Measurements from ENCODE around the gene HS6ST2.

The HS6ST2 gene

DNA sequence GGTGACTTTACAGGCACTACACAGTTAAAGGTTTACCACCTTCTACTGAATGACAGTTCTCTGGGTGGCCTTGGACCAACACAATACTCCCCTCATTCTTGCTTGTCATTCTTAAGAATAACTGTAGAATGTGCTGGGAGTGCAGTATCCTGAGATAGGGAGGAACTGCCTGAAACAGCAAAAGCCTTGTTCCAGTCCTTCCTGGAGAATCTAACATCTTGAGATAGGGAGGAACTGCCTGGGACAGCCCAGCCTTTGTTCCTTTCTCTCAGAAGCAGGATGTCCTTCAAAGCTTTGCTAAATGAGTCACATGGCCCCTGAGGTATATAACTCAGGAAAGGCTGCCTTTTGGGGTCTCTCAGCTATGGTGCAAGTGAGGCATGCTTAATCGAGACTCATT lies 323.9 kb downstream of the HS6ST2 start:
- Histone ChIP-seq H3K9me3 (no peaks in the 10 kb centered on the region), H3K27ac (no peak overlapping the region), H3K4me3 (ENCODE audit: low read depth in 1 of 2, low read length in 1 of 2) (no peak overlapping the region), H3K4me1 (ENCODE audit: control insufficient read depth in 1 of 2, insufficient read depth in 1 of 2, low read depth in 1 of 2, low read length in 1 of 2) (no peaks in the 10 kb centered on the region), H3K27me3 (no peaks in the 10 kb centered on the region), H3K36me3 (no peaks in the 10 kb centered on the region)
- TF ChIP-seq, protein P1, sequence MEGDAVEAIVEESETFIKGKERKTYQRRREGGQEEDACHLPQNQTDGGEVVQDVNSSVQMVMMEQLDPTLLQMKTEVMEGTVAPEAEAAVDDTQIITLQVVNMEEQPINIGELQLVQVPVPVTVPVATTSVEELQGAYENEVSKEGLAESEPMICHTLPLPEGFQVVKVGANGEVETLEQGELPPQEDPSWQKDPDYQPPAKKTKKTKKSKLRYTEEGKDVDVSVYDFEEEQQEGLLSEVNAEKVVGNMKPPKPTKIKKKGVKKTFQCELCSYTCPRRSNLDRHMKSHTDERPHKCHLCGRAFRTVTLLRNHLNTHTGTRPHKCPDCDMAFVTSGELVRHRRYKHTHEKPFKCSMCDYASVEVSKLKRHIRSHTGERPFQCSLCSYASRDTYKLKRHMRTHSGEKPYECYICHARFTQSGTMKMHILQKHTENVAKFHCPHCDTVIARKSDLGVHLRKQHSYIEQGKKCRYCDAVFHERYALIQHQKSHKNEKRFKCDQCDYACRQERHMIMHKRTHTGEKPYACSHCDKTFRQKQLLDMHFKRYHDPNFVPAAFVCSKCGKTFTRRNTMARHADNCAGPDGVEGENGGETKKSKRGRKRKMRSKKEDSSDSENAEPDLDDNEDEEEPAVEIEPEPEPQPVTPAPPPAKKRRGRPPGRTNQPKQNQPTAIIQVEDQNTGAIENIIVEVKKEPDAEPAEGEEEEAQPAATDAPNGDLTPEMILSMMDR (IDR thresholded peaks at IDR 0.05): no peak

DNA sequence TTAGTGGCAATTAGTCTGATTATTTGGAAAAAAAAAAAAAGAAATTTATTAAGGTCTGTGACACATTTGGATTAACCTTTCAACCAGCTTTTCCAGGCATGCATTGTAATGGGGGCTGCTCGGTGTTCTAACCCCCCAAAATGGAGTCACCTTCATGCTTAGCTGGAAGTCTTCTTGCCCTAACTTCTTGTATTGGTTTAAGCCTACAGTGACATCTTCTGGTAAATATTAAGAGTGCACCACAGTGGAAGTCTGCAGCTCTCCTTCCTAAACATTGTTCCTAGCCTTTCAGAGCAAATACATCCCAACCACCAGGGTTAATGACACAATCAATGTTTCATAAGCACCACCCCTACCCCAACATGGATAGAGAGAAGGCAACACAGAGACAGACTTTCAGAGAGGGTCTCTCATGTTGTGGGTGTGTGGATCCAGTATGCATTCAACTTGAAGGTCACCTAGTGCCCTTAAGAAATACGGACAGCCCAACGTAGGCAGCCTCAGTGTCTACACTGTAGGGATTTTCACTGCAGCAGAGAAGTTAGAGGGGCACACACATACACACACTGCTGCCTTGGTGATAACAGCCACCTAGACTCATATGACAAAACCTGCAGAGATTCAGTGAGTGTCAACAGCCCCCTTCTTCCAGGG lies 326.7 kb downstream of the HS6ST2 start:
- Histone ChIP-seq H3K9me3 (no peaks in the 10 kb centered on the region), H3K27me3 (no peaks in the 10 kb centered on the region), H3K27ac (no peak overlapping the region), H3K36me3 (no peaks in the 10 kb centered on the region), H3K4me3 (ENCODE audit: low read depth in 1 of 2, low read length in 1 of 2) (no peak overlapping the region), H3K4me1 (ENCODE audit: control insufficient read depth in 1 of 2, insufficient read depth in 1 of 2, low read depth in 1 of 2, low read length in 1 of 2) (no peaks in the 10 kb centered on the region)
- TF ChIP-seq, protein P1 (IDR thresholded peaks at IDR 0.05): no peak

DNA sequence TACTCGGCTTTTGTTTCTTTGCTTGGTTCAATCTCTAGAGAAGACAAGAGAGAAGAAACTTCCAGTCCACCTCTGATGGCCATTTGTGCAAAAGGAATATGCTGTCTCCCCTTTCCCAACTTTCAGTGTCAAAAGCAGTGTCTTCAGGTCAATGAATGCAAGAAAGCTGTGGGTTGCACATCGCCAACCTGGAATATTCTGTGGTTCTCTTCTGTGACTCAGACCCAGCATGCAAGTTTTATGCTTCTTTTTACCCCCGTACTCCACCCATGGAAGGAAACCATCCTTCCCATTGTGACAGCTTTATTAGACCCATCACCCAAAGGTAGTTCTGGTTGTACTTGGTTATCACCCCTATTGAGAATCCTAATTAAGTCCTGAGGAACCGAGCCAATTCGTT lies 334.0 kb downstream of the HS6ST2 start:
- TF ChIP-seq, protein P1 (IDR thresholded peaks at IDR 0.05): no peak
- Histone ChIP-seq H3K27ac (no peak overlapping the region), H3K9me3 (no peaks in the 10 kb centered on the region)

DNA sequence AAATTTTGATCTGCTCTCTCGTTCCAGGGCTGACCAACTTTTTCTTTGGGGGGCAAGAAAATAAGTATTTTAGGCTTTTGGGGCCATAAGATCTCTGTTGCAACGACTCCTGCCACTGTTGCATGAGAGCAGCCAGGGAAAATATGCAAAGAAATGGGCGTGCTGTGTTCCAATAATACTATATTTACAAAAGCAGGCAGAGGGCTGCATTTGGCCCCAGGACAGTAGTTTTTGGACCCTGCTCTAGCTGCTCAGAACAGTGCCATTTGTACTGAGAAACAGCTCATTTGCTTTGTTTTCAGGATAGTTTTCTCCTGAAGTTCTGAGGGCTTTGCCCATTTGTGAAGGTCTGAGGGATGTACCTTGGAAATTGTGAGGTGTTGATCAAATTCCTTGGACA lies 334.5 kb downstream of the HS6ST2 start:
- Histone ChIP-seq H3K4me1 (ENCODE audit: control insufficient read depth in 1 of 2, insufficient read depth in 1 of 2, low read depth in 1 of 2, low read length in 1 of 2) (no peaks in the 10 kb centered on the region), H3K27me3 (no peaks in the 10 kb centered on the region), H3K9me3 (no peaks in the 10 kb centered on the region), H3K27ac (no peak overlapping the region), H3K4me3 (ENCODE audit: low read depth in 1 of 2, low read length in 1 of 2) (no peak overlapping the region), H3K36me3 (no peaks in the 10 kb centered on the region)
- TF ChIP-seq, protein P1 (IDR thresholded peaks at IDR 0.05): no peak

More for the DNA sequence above, 334.0 kb downstream of the HS6ST2 start:
- H3K4me1 ChIP-seq (ENCODE audit: control insufficient read depth in 1 of 2, insufficient read depth in 1 of 2, low read depth in 1 of 2, low read length in 1 of 2): no peaks in the 10 kb centered on the region
- H3K36me3 ChIP-seq: no peaks in the 10 kb centered on the region
- no peak overlapping the region for H3K4me3 ChIP-seq (ENCODE audit: low read depth in 1 of 2, low read length in 1 of 2)
- no peaks in the 10 kb centered on the region for H3K27me3 ChIP-seq

DNA sequence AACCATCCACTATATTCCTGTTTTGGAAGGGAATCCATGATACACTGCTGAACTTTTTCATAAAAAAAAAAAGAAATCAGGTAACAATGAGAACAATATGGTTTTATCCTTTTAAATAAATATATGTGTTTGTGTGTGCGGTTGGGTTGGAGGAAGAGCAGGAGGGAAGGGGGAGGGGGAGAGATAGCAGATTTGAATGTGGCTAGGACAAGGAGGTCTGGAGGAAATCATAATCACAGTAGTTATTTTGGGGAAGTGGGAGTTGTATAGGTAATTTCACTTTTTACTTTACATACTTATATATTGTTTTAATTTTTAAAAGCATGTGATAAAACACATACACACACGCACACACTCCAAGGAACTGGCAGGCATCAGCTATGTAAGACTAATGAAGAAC lies 335.1 kb downstream of the HS6ST2 start:
- Histone ChIP-seq H3K36me3 (no peaks in the 10 kb centered on the region), H3K27me3 (no peaks in the 10 kb centered on the region), H3K4me3 (ENCODE audit: low read depth in 1 of 2, low read length in 1 of 2) (no peak overlapping the region), H3K4me1 (ENCODE audit: control insufficient read depth in 1 of 2, insufficient read depth in 1 of 2, low read depth in 1 of 2, low read length in 1 of 2) (no peaks in the 10 kb centered on the region), H3K9me3 (no peaks in the 10 kb centered on the region), H3K27ac (no peak overlapping the region)
- TF ChIP-seq, protein P1 (IDR thresholded peaks at IDR 0.05): no peak
